ENCODE results near the gene HNMT.
"Not testable (repeated sequence)": the region's sequence is repeated elsewhere in the genome, so short reads cannot be mapped to it uniquely, and the experiment has no call there.

HNMT gene

GRCh38 chr2:137975280-137976271 is 11.3 kb downstream of the HNMT start:
- DNase-seq (ENCODE audit: low read depth): no peak

- no peak for DNase-seq (ENCODE audit: low read depth)
Observed at GRCh38 chr2:137976274-137976673, 12.0 kb downstream of the HNMT start.

- no peak for DNase-seq (ENCODE audit: low read depth)
Observed at GRCh38 chr2:137977790-137978189, 13.5 kb downstream of the HNMT start.

GRCh38 chr2:137980459-137980858 is 16.2 kb downstream of the HNMT start:
- DNase-seq (ENCODE audit: low read depth): no peak

- DNase-seq (ENCODE audit: low read depth): no peak
Observed at GRCh38 chr2:137981112-137981656, 16.9 kb downstream of the HNMT start.

- no peak for DNase-seq (ENCODE audit: low read depth)
Observed at GRCh38 chr2:137983581-137983980, 19.3 kb downstream of the HNMT start.

GRCh38 chr2:137986268-137986667 is 22.0 kb downstream of the HNMT start:
- no peak for DNase-seq (ENCODE audit: low read depth)

GRCh38 chr2:137987011-137987410 is 22.7 kb downstream of the HNMT start:
- DNase-seq (ENCODE audit: low read depth): no peak

- no peak for DNase-seq (ENCODE audit: low read depth)
Observed at GRCh38 chr2:137991078-137991477, 26.8 kb downstream of the HNMT start.

- DNase-seq (ENCODE audit: low read depth): no peak
Observed at GRCh38 chr2:137992039-137992646, 27.9 kb downstream of the HNMT start.

GRCh38 chr2:137993715-137994476 is 29.6 kb downstream of the HNMT start:
- DNase-seq (ENCODE audit: low read depth): not testable (repeated sequence)

GRCh38 chr2:137995368-137995767 is 31.1 kb downstream of the HNMT start:
- DNase-seq (ENCODE audit: low read depth): not testable (repeated sequence)

- not testable (repeated sequence) for DNase-seq (ENCODE audit: low read depth)
Observed at GRCh38 chr2:137996158-137996557, 31.9 kb downstream of the HNMT start.

GRCh38 chr2:137997733-137998132 is 33.5 kb downstream of the HNMT start:
- no peak for DNase-seq (ENCODE audit: low read depth)

GRCh38 chr2:137998503-137998902 is 34.2 kb downstream of the HNMT start:
- DNase-seq (ENCODE audit: low read depth): no peak

GRCh38 chr2:137999273-137999672 is 35.0 kb downstream of the HNMT start:
- no peak for DNase-seq (ENCODE audit: low read depth)

- no peak for DNase-seq (ENCODE audit: low read depth)
Observed at GRCh38 chr2:138000009-138000408, 35.7 kb downstream of the HNMT start.

- DNase-seq (ENCODE audit: low read depth): no peak
Observed at GRCh38 chr2:138000796-138001195, 36.5 kb downstream of the HNMT start.

GRCh38 chr2:138003411-138003810 is 39.1 kb downstream of the HNMT start:
- DNase-seq (ENCODE audit: low read depth): no peak

GRCh38 chr2:138007431-138007830 is 43.2 kb downstream of the HNMT start:
- DNase-seq (ENCODE audit: low read depth): no peak

GRCh38 chr2:138009622-138010021 is 45.3 kb downstream of the HNMT start:
- no peak for DNase-seq (ENCODE audit: low read depth)

GRCh38 chr2:138010890-138011289 is 46.6 kb downstream of the HNMT start:
- no peak for DNase-seq (ENCODE audit: low read depth)
